Activated CD4-positive, CD25-positive, alpha-beta regulatory T cell (primary cell): ENCODE results near the gene NEDD4.
"Not testable (repeated sequence)": the region's sequence is repeated elsewhere in the genome, so short reads cannot be mapped to it uniquely, and the experiment has no call there.

ENCODE experiments used
- DNase-seq, 4 experiments: peaks; one replicate each; lab custom pipeline; 2025; lab: John Stamatoyannopoulos, UW

Gene NEDD4

GRCh38 chr15:56004281-56004680 lies 10.9 kb upstream of the NEDD4 start:
- not testable (repeated sequence) for DNase-seq

GRCh38 chr15:56003777-56004176 lies 10.4 kb upstream of the NEDD4 start:
- DNase-seq, result not testable (repeated sequence)

- not testable (repeated sequence) for DNase-seq
These were observed 9.9 kb upstream of the NEDD4 start for GRCh38 chr15:56003277-56003676.

- DNase-seq, result no peak
These were observed 8.2 kb upstream of the NEDD4 start for GRCh38 chr15:56001471-56002078.

GRCh38 chr15:55999658-56000057 lies 6.2 kb upstream of the NEDD4 start:
- no peak for DNase-seq

- DNase-seq, result no peak
These were observed 5.1 kb upstream of the NEDD4 start for GRCh38 chr15:55998478-55998877.

- DNase-seq, result no peak
These were observed 570 bp upstream of the NEDD4 start for GRCh38 chr15:55993804-55994560.

- no peak for DNase-seq
These were observed 672 bp downstream of the NEDD4 start for GRCh38 chr15:55992769-55993110.

GRCh38 chr15:55991802-55992768 lies 1.3 kb downstream of the NEDD4 start:
- DNase-seq, result no peak

GRCh38 chr15:55990998-55991397 lies 2.4 kb downstream of the NEDD4 start:
- DNase-seq, result no peak

GRCh38 chr15:55990516-55990915 lies 2.9 kb downstream of the NEDD4 start:
- DNase-seq, result no peak

GRCh38 chr15:55989383-55989782 lies 4.0 kb downstream of the NEDD4 start:
- DNase-seq, result no peak

GRCh38 chr15:55981582-55982249 lies 11.7 kb downstream of the NEDD4 start:
- no peak for DNase-seq

- no peak for DNase-seq
These were observed 12.9 kb downstream of the NEDD4 start for GRCh38 chr15:55980511-55980910.

- no peak for DNase-seq
These were observed 16.2 kb downstream of the NEDD4 start for GRCh38 chr15:55977231-55977630.

GRCh38 chr15:55970286-55970685 lies 23.1 kb downstream of the NEDD4 start:
- DNase-seq, result no peak

GRCh38 chr15:55969582-55969981 lies 23.8 kb downstream of the NEDD4 start:
- no peak for DNase-seq

- DNase-seq, result no peak
These were observed 24.5 kb downstream of the NEDD4 start for GRCh38 chr15:55968923-55969322.

- DNase-seq, result no peak
These were observed 28.3 kb downstream of the NEDD4 start for GRCh38 chr15:55965091-55965490.

GRCh38 chr15:55960946-55961345 lies 32.5 kb downstream of the NEDD4 start:
- no peak for DNase-seq

GRCh38 chr15:55959744-55960447 lies 33.5 kb downstream of the NEDD4 start:
- no peak for DNase-seq
